ENCODE results near the gene IL17RC.

Gene IL17RC

GRCh38 chr3:9965200-9965875, 48.4 kb downstream of the IL17RC start:
- H3K27me3 Mint-ChIP-seq, result no peaks in the 10 kb centered on the region
- no peak overlapping the region for H3K27ac Mint-ChIP-seq
- peaks cover 68% of the 10 kb centered on the region for H3K36me3 Mint-ChIP-seq
- H3K4me3 Mint-ChIP-seq, result no peak overlapping the region
- no peaks in the 10 kb centered on the region for H3K9me3 Mint-ChIP-seq
- no peak for ATAC-seq
- no peaks in the 10 kb centered on the region for H3K4me1 Mint-ChIP-seq

- H3K36me3 Mint-ChIP-seq, result peaks cover 70% of the 10 kb centered on the region
- no peaks in the 10 kb centered on the region for H3K4me1 Mint-ChIP-seq
- no peak for ATAC-seq
- no peaks in the 10 kb centered on the region for H3K9me3 Mint-ChIP-seq
- no peak overlapping the region for H3K4me3 Mint-ChIP-seq
- no peaks in the 10 kb centered on the region for H3K27me3 Mint-ChIP-seq
- no peak overlapping the region for H3K27ac Mint-ChIP-seq
Measured at GRCh38 chr3:9966841-9967240, 49.9 kb downstream of the IL17RC start.

GRCh38 chr3:9969632-9970019, 52.7 kb downstream of the IL17RC start:
- ATAC-seq, result no peak
- no peaks in the 10 kb centered on the region for H3K27me3 Mint-ChIP-seq
- H3K4me1 Mint-ChIP-seq, result no peaks in the 10 kb centered on the region
- H3K27ac Mint-ChIP-seq, result no peak overlapping the region
- H3K4me3 Mint-ChIP-seq, result no peak overlapping the region
- H3K36me3 Mint-ChIP-seq, result peaks cover 67% of the 10 kb centered on the region
- H3K9me3 Mint-ChIP-seq, result no peaks in the 10 kb centered on the region

- Mint-ChIP-seq H3K27me3 (no peaks in the 10 kb centered on the region), H3K4me3 (no peak overlapping the region), H3K4me1 (no peaks in the 10 kb centered on the region), H3K36me3 (peaks cover 64% of the 10 kb centered on the region), H3K27ac (no peak overlapping the region), H3K9me3 (no peaks in the 10 kb centered on the region)
- no peak for ATAC-seq
Measured at GRCh38 chr3:9970020-9970652, 53.2 kb downstream of the IL17RC start.

GRCh38 chr3:9976721-9977709, 60.1 kb downstream of the IL17RC start:
- H3K27ac Mint-ChIP-seq, result peak overlapping the region; percentile 69
- peaks cover 54% of the 10 kb centered on the region for H3K36me3 Mint-ChIP-seq
- peak; percentile 59 for ATAC-seq
- no peaks in the 10 kb centered on the region for H3K9me3 Mint-ChIP-seq
- H3K4me1 Mint-ChIP-seq, result peaks cover 25% of the 10 kb centered on the region
- no peaks in the 10 kb centered on the region for H3K27me3 Mint-ChIP-seq
- no peak overlapping the region for H3K4me3 Mint-ChIP-seq

- H3K4me1 Mint-ChIP-seq, result peaks cover 30% of the 10 kb centered on the region
Measured at GRCh38 chr3:9978710-9979305, 61.9 kb downstream of the IL17RC start.

GRCh38 chr3:9980251-9980650, 63.4 kb downstream of the IL17RC start:
- peak overlapping the region; percentile 49 for H3K27ac Mint-ChIP-seq

More at GRCh38 chr3:9978710-9979305, 61.9 kb downstream of the IL17RC start:
- H3K27ac Mint-ChIP-seq, result peak overlapping the region; percentile 49
- H3K9me3 Mint-ChIP-seq, result no peaks in the 10 kb centered on the region
- no peaks in the 10 kb centered on the region for H3K27me3 Mint-ChIP-seq
- H3K4me3 Mint-ChIP-seq, result no peak overlapping the region
- peaks cover 45% of the 10 kb centered on the region for H3K36me3 Mint-ChIP-seq
- no peak for ATAC-seq

More at GRCh38 chr3:9980251-9980650, 63.4 kb downstream of the IL17RC start:
- H3K4me1 Mint-ChIP-seq, result peaks cover 30% of the 10 kb centered on the region
- ATAC-seq, result no peak
- no peaks in the 10 kb centered on the region for H3K9me3 Mint-ChIP-seq
- no peaks in the 10 kb centered on the region for H3K27me3 Mint-ChIP-seq
- peaks cover 40% of the 10 kb centered on the region for H3K36me3 Mint-ChIP-seq
- H3K4me3 Mint-ChIP-seq, result no peak overlapping the region

Data from stimulated activated memory B cell treated with anti-CD40 and anti-IgM and Interleukin-4, amounts not matched to agents 10 μg/mL and 1 μg/mL and 100 μg/mL, for 72 hours (primary cell).